Endothelial cell of umbilical vein (primary cell): ENCODE results near the gene ADAMTS17. TPM values are rescaled to one million over a fixed set of nuclear protein-coding genes. Genes with fewer than 3 reads are reported as not detected.

Experiments used
- BruUV-seq: library from RNA; stranded (reverse); fragments of 400-500 nt; replicated peaks from 2 replicates; lab custom pipeline; 2021; lab: Mats Ljungman, UMichigan
- CTCF ChIA-PET: fragments of 300-600, 350-600 bp; sonication (Branson Sonifier 250); formaldehyde crosslinking; loops from one replicate; lab custom pipeline; 2021; ENCODE audit warnings: antibody characterized with exemption, inconsistent platforms; lab: Charles Lee
- POLR2A ChIA-PET: fragments of 300-600, 350-600 bp; sonication (Branson Sonifier 250); formaldehyde crosslinking; loops from one replicate; lab custom pipeline; 2021; ENCODE audit warnings: antibody characterized with exemption, inconsistent platforms; lab: Charles Lee
- DNase-seq: peaks from one replicate; pipeline ENCODE4 v3.0.0-alpha.2; 2011; ENCODE audit warnings: low read depth, low spot score
- FAIRE-seq: peaks from 2 replicates; lab custom pipeline; 2011; peaks lifted over from hg19 to GRCh38; lab: Jason Lieb, UNC
- H2AFZ ChIP-seq: 2 replicates; pipeline ENCODE4 v1.6.0; 2012; ENCODE audit warnings: low read depth, low read length, control low read depth, inconsistent platforms
- H3K27ac ChIP-seq: 2 replicates; pipeline ENCODE4 v1.5.1; 2011; ENCODE audit warnings: low read depth, mild to moderate bottlenecking, control low read depth, low read length, moderate library complexity; ENCODE audit not compliant: insufficient read depth
- H3K27me3 ChIP-seq, 2 experiments: 2 replicates each; pipeline versions ENCODE4 v1.6.0 to v1.6.1; 2011; ENCODE audit warnings: low read length in 2 of 2, mixed read lengths in 1 of 2; ENCODE audit not compliant: control insufficient read depth in 2 of 2, insufficient read depth in 2 of 2
- H3K36me3 ChIP-seq, 2 experiments: 2 replicates in 1 of 2; 3 replicates in 1 of 2; pipeline ENCODE4 v1.5.1; 2011; ENCODE audit warnings: low read length in 2 of 2, mild to moderate bottlenecking in 1 of 2, moderate library complexity in 1 of 2; ENCODE audit not compliant: control insufficient read depth in 2 of 2, insufficient read depth in 2 of 2; ENCODE audit errors: extremely low read depth in 1 of 2
- H3K4me1 ChIP-seq: 3 replicates; pipeline ENCODE4 v1.5.1; 2011; ENCODE audit warnings: mild to moderate bottlenecking, low read length; ENCODE audit not compliant: control insufficient read depth, insufficient read depth; ENCODE audit errors: extremely low read depth
- H3K4me2 ChIP-seq: 2 replicates; pipeline ENCODE4 v1.6.1; 2011; ENCODE audit warnings: low read length, control low read depth, mixed read lengths; ENCODE audit not compliant: insufficient read depth
- H3K4me3 ChIP-seq, 3 experiments: fragments of 200-600 bp in 1 of 3; sonication (generic), shearing (Covaris generic) in 1 of 3; replicated peaks in 1 of 3; 2 replicates each; pipeline ENCODE4 v1.5.1; 2011 to 2016; ENCODE audit warnings: control low read depth in 3 of 3, low read length in 3 of 3, mild to moderate bottlenecking in 2 of 3, inconsistent platforms in 1 of 3, low read depth in 1 of 3, moderate library complexity in 1 of 3; ENCODE audit not compliant: insufficient read depth in 1 of 3
- H3K79me2 ChIP-seq: 2 replicates; pipeline ENCODE4 v1.6.0; 2012; ENCODE audit warnings: low read length, inconsistent platforms; ENCODE audit not compliant: control insufficient read depth, insufficient read depth
- H3K9ac ChIP-seq: replicated peaks from 2 replicates; pipeline ENCODE3; 2011; ENCODE audit warnings: low read length, control low read depth; ENCODE audit not compliant: insufficient read depth; ENCODE audit errors: extremely low read depth
- H3K9me1 ChIP-seq: replicated peaks from 3 replicates; pipeline ENCODE4 v1.6.0; 2011; ENCODE audit warnings: mild to moderate bottlenecking, low read length; ENCODE audit not compliant: control insufficient read depth, insufficient read depth; ENCODE audit errors: extremely low read depth
- H3K9me3 ChIP-seq: replicated peaks from 2 replicates; pipeline ENCODE4 v1.5.1; 2012; ENCODE audit warnings: low read length, inconsistent platforms; ENCODE audit not compliant: control insufficient read depth, insufficient read depth
- H4K20me1 ChIP-seq: replicated peaks from 2 replicates; pipeline ENCODE3; 2011; ENCODE audit warnings: mild to moderate bottlenecking, low read length; ENCODE audit not compliant: control insufficient read depth, insufficient read depth; ENCODE audit errors: extremely low read depth
- CTCF ChIP-seq, 2 donors: IDR thresholded peaks; 1 replicate in 1 of 2; 2 replicates in 1 of 2; pipeline ENCODE4 v1.5.1; 2011; ENCODE audit warnings: low read length in 2 of 2, mild to moderate bottlenecking in 2 of 2, moderate library complexity in 2 of 2, control low read depth in 1 of 2, inconsistent platforms in 1 of 2, low read depth in 1 of 2; ENCODE audit not compliant: insufficient read depth in 1 of 2; ENCODE audit errors: extremely low read depth in 1 of 2
- EZH2 ChIP-seq: IDR thresholded peaks from 2 replicates; pipeline ENCODE4 v1.6.1; 2012; ENCODE audit warnings: borderline replicate concordance, low read depth, mild to moderate bottlenecking, moderate library complexity, low read length, inconsistent platforms; ENCODE audit not compliant: severe bottlenecking
- FOS ChIP-seq: IDR thresholded peaks from 2 replicates; pipeline ENCODE4 v1.6.1; 2011; ENCODE audit warnings: mild to moderate bottlenecking, low read length, moderate library complexity, borderline replicate concordance; ENCODE audit not compliant: insufficient read depth
- GATA2 ChIP-seq: IDR thresholded peaks from 2 replicates; pipeline ENCODE4 v1.7.0; 2011; ENCODE audit warnings: low read depth, mild to moderate bottlenecking, moderate library complexity, mixed read lengths, low read length; ENCODE audit not compliant: insufficient read length, insufficient read depth
- JUN ChIP-seq: IDR thresholded peaks from 2 replicates; pipeline ENCODE4 v1.6.1; 2011; ENCODE audit warnings: borderline replicate concordance, low read depth; ENCODE audit not compliant: insufficient read length, insufficient read depth
- MAX ChIP-seq: IDR thresholded peaks from 2 replicates; pipeline ENCODE4 v1.6.1; 2011; ENCODE audit not compliant: insufficient read depth, insufficient read length
- MYC ChIP-seq: IDR thresholded peaks from one replicate; pipeline ENCODE4 v1.6.1; 2011; ENCODE audit warnings: mild to moderate bottlenecking, low read depth, low read length
- POLR2A ChIP-seq: IDR thresholded peaks from 2 replicates; pipeline ENCODE4 v1.6.1; 2012; ENCODE audit warnings: low read depth, mild to moderate bottlenecking, control low read depth, low read length
- POLR2AphosphoS5 ChIP-seq: IDR thresholded peaks from 2 replicates; pipeline ENCODE4 v1.6.1; 2012; ENCODE audit warnings: low read depth, mild to moderate bottlenecking, control low read depth, low read length, moderate library complexity; ENCODE audit not compliant: insufficient read depth
- dilution Hi-C: fragments of 300-500 bp; cut with MboI; formaldehyde crosslinking; loops from one replicate; pipeline ENCODE4 v1.15.0; 2019; ENCODE audit warnings: low sequenced_read_pairs; ENCODE audit not compliant: extremely low pct_ligation_motif_present
- intact Hi-C: fragments of 100-400 bp; cut with micrococcal nuclease; formaldehyde crosslinking; loops from one replicate; pipeline ENCODE4 v1.10.0; 2022
- polyA plus RNA-seq, 4 experiments: library from polyadenylated mRNA; depleted of rRNA in 3 of 4; stranded (reverse) in 3 of 4; unstranded in 1 of 4; fragments of >200 nt; gene quantifications; 2 replicates each; pipeline versions ENCODE4 v1.2.1 to v1.2.3, GENCODE V29; 2011 to 2012; ENCODE audit warnings: missing spikeins in 1 of 4
- total RNA-seq: library from RNA; stranded (reverse); gene quantifications from 2 replicates; pipeline ENCODE4 v1.2.3, GENCODE V29; 2021

The ADAMTS17 gene
- total and polyA plus RNA-seq, 2 donors (not counting 3 experiments of a cell fraction or from before 2014, with no cell fraction given): 0.12 TPM; not detected in 1

- TF ChIP-seq POLR2AphosphoS5 (no peak), EZH2 (no peak), POLR2A (no peak), MYC (no peak), CTCF (IDR thresholded peaks at IDR 0.05; ENCODE audit: extremely low read depth in 1 of 2, insufficient read depth in 1 of 2, low read depth in 1 of 2, low read length in 2 of 2) (no peak), GATA2 (no peak), JUN (no peak), FOS (no peak), MAX (no peak)
- Histone ChIP-seq H3K9me3 (peaks cover 4% of the 10 kb centered on the region), H3K4me3 (no peak overlapping the region), H3K9ac (no peak overlapping the region), H3K9me1 (no peaks in the 10 kb centered on the region), H2AFZ (no peak overlapping the region), H3K36me3 (no peaks in the 10 kb centered on the region), H3K27ac (no peak overlapping the region), H3K79me2 (no peaks in the 10 kb centered on the region), H3K27me3 (no peaks in the 10 kb centered on the region), H4K20me1 (no peaks in the 10 kb centered on the region), H3K4me1 (no peaks in the 10 kb centered on the region), H3K4me2 (no peak overlapping the region)
- dilution Hi-C loops (no loop called here), intact Hi-C loops (no loop called here)
- BruUV-seq: no TSS peak
- FAIRE-seq: no peak
- POLR2A ChIA-PET: no interaction called here
- DNase-seq: no peak
- CTCF ChIA-PET: no interaction called here
Observed at GRCh38 chr15:100254285-100254684, 87.5 kb downstream of the ADAMTS17 start.
